IPS-15b (cell line): ENCODE results near the gene ZNF212.
A peak's percentile ranks its signal among the peaks of the same experiment; 100 is the strongest.

ENCODE experiments used
- H3K27me3 ChIP-seq: one replicate; pipeline ENCODE4 v1.6.1; 2013; ENCODE audit warnings: low read length; ENCODE audit not compliant: control insufficient read depth, insufficient read depth
- H3K36me3 ChIP-seq: one replicate; pipeline ENCODE4 v1.6.1; 2013; ENCODE audit warnings: low read length; ENCODE audit not compliant: control insufficient read depth, insufficient read depth
- H3K4me1 ChIP-seq: one replicate; pipeline ENCODE4 v1.6.1; 2013; ENCODE audit warnings: mild to moderate bottlenecking, low read length; ENCODE audit not compliant: control insufficient read depth, insufficient read depth
- H3K4me3 ChIP-seq: one replicate; pipeline ENCODE4 v1.5.1; 2013; ENCODE audit warnings: low read depth, low read length
- H3K9ac ChIP-seq: one replicate; pipeline ENCODE4 v1.6.1; 2013; ENCODE audit warnings: low read depth, mild to moderate bottlenecking, low read length
- H3K9me3 ChIP-seq: one replicate; pipeline ENCODE4 v1.6.1; 2013; ENCODE audit warnings: mild to moderate bottlenecking, low read length; ENCODE audit not compliant: control insufficient read depth, insufficient read depth

Gene ZNF212

DNA sequence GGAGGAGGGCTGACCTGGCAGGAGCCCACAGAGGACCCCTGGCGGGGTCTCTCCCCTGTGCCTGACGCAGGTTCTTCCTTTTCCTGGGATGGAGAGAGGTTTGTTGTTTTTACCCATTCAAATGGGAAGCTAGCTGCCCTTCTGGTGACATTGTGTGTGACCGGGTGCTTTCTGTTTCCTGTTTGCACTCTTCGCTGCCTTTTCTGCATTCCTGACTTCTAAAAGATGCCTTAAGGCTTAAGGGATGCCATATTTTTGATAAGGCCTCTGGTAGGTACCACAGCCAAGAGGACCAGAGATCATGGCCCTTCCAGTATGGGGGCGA lies 42.8 kb downstream of the ZNF212 start:
- Histone ChIP-seq H3K27me3 (peaks cover 12% of the 10 kb centered on the region), H3K4me3 (no peak overlapping the region), H3K4me1 (no peaks in the 10 kb centered on the region), H3K9me3 (no peaks in the 10 kb centered on the region), H3K36me3 (peaks cover 3% of the 10 kb centered on the region), H3K9ac (no peak overlapping the region)

DNA sequence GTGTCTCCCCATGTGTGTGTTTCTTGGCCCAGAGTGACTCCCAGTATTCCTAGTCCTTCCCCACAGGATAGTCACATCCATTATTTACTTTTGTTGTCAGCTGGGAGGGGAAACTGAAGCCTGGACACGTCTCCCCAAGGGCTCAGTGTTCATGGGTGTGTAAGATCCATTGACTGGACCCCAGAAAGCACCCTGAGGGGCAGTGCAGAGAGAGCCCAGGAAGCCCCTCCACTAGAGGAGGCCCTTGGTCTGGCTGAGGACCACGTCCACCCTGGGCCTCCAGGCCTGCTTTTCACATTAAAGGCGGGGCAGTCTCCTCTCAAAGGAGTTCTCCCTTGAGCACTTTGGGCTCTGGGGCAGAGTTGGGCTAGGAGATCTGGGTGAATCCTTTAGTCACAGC lies 43.9 kb downstream of the ZNF212 start:
- Histone ChIP-seq H3K9me3 (no peaks in the 10 kb centered on the region), H3K4me1 (no peaks in the 10 kb centered on the region), H3K27me3 (peaks cover 12% of the 10 kb centered on the region), H3K9ac (no peak overlapping the region), H3K4me3 (no peak overlapping the region), H3K36me3 (peaks cover 2% of the 10 kb centered on the region)

- Histone ChIP-seq H3K4me3 (no peak overlapping the region), H3K9ac (no peak overlapping the region)
Measured at GRCh38 chr7:149284343-149284742, 44.9 kb downstream of the ZNF212 start.

DNA sequence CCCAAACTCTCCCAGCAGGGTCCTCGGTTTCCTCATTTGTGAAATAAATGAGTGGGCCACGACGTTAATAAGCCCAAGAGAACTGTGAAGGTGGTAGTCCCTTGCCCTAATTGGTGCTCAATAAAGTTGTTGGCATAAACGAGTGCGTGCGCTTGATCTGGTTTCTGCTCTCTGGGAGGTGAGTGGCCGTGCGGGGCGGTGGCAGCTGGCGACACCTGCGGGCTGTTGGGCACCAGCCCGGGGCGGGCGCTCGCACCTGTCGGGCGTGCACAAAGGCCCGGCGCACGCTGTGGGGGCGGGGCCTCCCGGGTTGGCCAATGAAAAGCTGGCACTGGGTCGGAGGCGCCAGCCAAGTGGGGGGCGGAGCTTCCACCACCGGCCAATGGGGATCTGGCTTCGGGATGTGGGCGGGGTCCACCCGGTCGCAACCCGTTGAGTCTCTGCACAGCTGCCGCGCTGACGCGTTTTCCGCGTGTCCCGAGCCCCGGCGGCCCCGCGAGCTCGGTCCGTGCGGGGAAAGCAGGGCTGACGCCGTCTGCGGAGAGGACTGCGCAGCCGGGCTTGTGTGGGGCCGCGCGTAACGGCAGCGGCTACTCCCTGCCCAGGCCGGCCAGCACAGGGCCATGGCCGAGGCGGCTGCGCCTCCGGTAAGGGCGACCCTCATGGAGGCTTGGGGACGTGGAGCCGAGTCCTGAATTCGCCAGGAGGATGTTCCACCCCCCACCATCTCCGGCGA lies 45.6 kb downstream of the ZNF212 start:
- H3K4me1 ChIP-seq: no peaks in the 10 kb centered on the region
- peak overlapping the region; percentile 61 for H3K9ac ChIP-seq
- H3K27me3 ChIP-seq: peaks cover 12% of the 10 kb centered on the region
- H3K4me3 ChIP-seq: peak overlapping the region; percentile 84
- no peaks in the 10 kb centered on the region for H3K9me3 ChIP-seq
- H3K36me3 ChIP-seq: peaks cover 2% of the 10 kb centered on the region

More at GRCh38 chr7:149284343-149284742, 44.9 kb downstream of the ZNF212 start:
- H3K27me3 ChIP-seq: peaks cover 12% of the 10 kb centered on the region
- no peaks in the 10 kb centered on the region for H3K9me3 ChIP-seq
- H3K4me1 ChIP-seq: no peaks in the 10 kb centered on the region
- H3K36me3 ChIP-seq: peaks cover 2% of the 10 kb centered on the region

GRCh38 chr7:149285603-149286002 lies 46.2 kb downstream of the ZNF212 start:
- H3K36me3 ChIP-seq: peaks cover 2% of the 10 kb centered on the region
- H3K9ac ChIP-seq: peak overlapping the region; percentile 61
- no peaks in the 10 kb centered on the region for H3K4me1 ChIP-seq
- peaks cover 12% of the 10 kb centered on the region for H3K27me3 ChIP-seq
- peak overlapping the region; percentile 84 for H3K4me3 ChIP-seq
- H3K9me3 ChIP-seq: no peaks in the 10 kb centered on the region

DNA sequence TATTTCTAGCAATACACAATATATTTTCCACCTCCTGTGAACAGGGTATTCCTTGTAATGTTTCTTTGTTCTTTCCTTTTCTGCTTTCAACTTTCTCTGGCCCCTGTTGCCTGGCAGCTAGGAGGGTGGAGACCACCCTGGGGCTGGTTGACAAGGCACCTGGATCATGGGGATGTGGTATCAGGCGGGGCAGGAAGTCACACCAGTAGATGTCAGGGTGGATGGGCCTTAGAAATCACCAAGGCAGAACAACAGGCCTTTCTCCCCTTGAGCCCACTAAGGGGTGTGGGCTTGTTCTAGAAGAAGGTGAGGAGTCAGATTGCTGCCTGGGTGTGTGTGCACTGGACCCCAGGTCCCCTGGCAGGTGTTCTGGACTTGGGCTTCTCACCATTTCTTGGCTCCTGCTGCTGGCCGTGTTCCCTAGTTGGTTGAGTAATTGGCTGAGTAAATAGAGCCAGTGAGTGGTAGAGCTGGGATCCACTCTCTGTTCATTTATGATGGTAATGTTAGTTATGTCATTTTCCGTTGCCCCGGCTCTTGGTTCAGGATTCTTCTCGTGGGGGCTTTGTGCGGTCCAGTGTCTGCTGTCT lies 47.5 kb downstream of the ZNF212 start:
- Histone ChIP-seq H3K27me3 (peaks cover 12% of the 10 kb centered on the region), H3K9me3 (no peaks in the 10 kb centered on the region), H3K4me1 (no peaks in the 10 kb centered on the region), H3K4me3 (no peak overlapping the region), H3K36me3 (peaks cover 2% of the 10 kb centered on the region), H3K9ac (no peak overlapping the region)

- Histone ChIP-seq H3K4me3 (no peak overlapping the region), H3K36me3 (peaks cover 2% of the 10 kb centered on the region), H3K27me3 (peaks cover 12% of the 10 kb centered on the region), H3K4me1 (no peaks in the 10 kb centered on the region), H3K9ac (no peak overlapping the region), H3K9me3 (no peaks in the 10 kb centered on the region)
Measured at GRCh38 chr7:149287622-149288021, 48.2 kb downstream of the ZNF212 start.

DNA sequence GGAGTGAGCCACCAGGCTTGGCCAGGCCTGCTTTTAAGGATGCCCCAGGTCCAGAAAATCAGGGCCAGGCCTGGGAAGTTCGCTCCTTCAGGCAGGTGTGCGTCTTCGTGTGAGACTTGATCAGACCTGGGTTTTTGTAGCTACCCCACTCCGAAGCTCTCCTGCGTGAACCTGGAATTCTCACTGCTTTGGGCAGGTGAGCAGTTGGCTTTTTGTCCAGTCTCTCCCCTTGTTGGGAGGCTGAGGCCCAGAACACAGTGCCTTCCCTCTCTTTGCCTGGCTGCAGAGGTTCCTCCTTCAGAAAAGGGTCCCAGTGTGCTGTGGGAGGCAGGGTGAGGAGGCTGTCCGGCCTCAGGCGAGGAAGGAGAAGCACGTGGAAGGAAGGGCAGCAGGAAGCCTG lies 49.8 kb downstream of the ZNF212 start:
- H3K4me3 ChIP-seq: no peak overlapping the region
- peaks cover 12% of the 10 kb centered on the region for H3K27me3 ChIP-seq
- no peaks in the 10 kb centered on the region for H3K4me1 ChIP-seq
- peaks cover 2% of the 10 kb centered on the region for H3K36me3 ChIP-seq
- no peaks in the 10 kb centered on the region for H3K9me3 ChIP-seq
- H3K9ac ChIP-seq: no peak overlapping the region

DNA sequence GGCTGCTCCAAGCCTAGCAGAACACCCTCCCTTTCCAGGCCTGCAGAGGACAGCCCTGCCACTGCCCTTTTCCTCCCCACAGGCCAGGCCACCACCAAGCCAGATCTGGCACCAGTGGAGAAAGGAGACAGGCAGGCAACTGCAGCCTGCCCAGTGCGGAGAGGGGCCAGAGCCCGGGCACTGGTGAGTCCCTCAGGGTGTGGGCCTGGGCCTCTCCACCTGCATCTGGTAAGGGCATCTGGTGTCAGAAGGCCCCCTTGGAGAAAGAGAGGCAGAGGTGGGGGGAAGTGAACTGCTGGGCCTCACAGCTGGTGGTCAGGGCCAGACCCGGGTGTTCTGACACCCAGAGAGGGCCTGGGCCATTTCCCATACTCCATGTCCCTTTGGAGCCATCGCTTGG lies 50.4 kb downstream of the ZNF212 start:
- no peaks in the 10 kb centered on the region for H3K4me1 ChIP-seq
- peaks cover 10% of the 10 kb centered on the region for H3K27me3 ChIP-seq
- no peaks in the 10 kb centered on the region for H3K9me3 ChIP-seq
- no peak overlapping the region for H3K4me3 ChIP-seq
- H3K36me3 ChIP-seq: peaks cover 2% of the 10 kb centered on the region
- H3K9ac ChIP-seq: no peak overlapping the region

DNA sequence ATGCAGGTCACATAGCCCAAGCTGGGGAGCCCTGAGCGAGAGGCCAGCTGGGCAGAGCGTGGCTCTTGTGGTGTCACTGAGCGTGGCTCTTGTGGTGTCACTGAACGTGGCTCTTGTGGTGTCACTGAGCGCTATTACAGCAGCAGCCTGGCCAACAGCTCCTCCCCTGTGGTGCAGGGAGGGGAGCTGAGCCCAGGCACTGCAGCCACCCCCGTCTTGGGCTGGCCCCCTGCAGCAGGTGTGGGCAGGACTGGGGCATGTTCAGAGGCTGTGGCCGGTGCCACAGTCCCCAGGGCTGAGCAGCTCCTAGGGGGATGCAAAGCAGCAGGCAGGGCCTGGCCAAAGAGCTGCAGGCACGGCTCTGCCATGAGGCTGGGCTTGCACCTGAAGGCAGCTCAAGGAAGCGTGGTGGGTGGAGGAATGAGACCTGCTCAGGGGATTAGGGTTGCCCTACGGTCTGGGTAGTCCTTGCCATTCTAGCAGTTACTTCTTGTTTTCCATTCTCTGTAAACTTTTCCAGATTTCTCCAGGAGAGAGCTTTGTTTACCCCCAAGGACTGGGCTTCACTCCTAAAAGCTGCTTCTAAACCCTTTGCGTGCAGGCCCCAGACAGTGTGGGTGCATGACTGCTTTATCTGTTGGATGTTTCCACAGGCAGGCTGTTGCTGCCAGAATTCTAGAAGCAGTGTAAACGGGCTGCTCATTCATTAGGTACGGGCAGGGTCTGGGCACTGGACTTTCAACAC lies 51.8 kb downstream of the ZNF212 start:
- H3K27me3 ChIP-seq: peaks cover 2% of the 10 kb centered on the region
- H3K4me3 ChIP-seq: no peak overlapping the region
- no peaks in the 10 kb centered on the region for H3K4me1 ChIP-seq
- peaks cover 2% of the 10 kb centered on the region for H3K36me3 ChIP-seq
- no peak overlapping the region for H3K9ac ChIP-seq
- H3K9me3 ChIP-seq: no peaks in the 10 kb centered on the region

DNA sequence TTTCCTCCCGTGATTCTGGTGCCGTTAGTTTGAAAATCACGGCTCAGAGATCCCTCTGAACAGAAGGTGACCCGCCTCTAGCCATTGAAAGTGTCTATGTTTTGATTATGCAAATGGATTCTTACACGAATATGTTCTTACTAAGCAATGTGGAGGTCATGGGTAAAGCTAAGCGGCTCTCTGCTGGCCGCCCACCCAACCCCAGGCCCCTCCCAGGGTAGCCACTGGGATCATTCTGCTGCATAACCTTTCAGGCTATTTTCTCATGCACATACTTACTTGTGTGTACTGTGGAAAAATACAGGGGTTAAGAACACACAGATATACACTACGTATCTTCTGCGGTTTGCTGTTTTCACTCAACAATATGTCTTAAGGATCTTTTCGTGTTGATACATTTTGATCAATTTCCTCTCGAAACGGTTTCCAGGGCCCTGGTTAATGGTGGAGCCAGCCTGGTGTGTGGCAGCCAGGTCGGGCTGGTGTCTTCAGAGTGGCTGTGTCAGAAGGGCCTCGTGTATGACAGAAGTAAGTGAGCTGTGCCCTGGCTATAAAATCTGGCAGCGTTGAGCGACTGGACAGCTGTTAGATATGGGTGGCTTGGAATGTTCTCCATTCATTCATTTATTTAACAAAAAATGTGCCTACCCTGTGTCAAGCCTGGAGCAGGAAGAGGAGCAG lies 52.5 kb downstream of the ZNF212 start:
- Histone ChIP-seq H3K9me3 (no peaks in the 10 kb centered on the region), H3K9ac (no peak overlapping the region), H3K4me1 (no peaks in the 10 kb centered on the region), H3K36me3 (peaks cover 2% of the 10 kb centered on the region), H3K27me3 (no peaks in the 10 kb centered on the region), H3K4me3 (no peak overlapping the region)
